Upper lobe of left lung (tissue), 6 donors: ENCODE measurements around the gene CYB5R3. TPM values are rescaled to one million over a fixed set of nuclear protein-coding genes. Genes with fewer than 3 reads are reported as not detected.

ENCODE experiments used
- ATAC-seq, 2 donors: fragments of 200-7000 bp; cut with Tn5 transposase; one replicate each; pipeline ENCODE4 v1.9.1; 2022; ENCODE audit warnings: mild to moderate bottlenecking in 2 of 2, moderate library complexity in 2 of 2; ENCODE audit not compliant: low FRiP score in 2 of 2
- DNase-seq, 2 donors: peaks; one replicate each; pipeline ENCODE4 v3.0.0-alpha.2; 2019 to 2020
- H3K27ac ChIP-seq, 4 donors: fragments of 200-600 bp; sonication (generic); one replicate each; pipeline ENCODE4 v1.5.1; 2016 to 2019
- H3K27me3 ChIP-seq, 4 donors: fragments of 200-600 bp; sonication (generic); one replicate each; pipeline ENCODE4 v1.5.1; 2017 to 2019
- H3K36me3 ChIP-seq, 4 donors: fragments of 200-600 bp; sonication (generic); one replicate each; pipeline ENCODE4 v1.5.1; 2016 to 2019
- H3K4me1 ChIP-seq, 4 donors: fragments of 200-600 bp; sonication (generic); one replicate each; pipeline ENCODE4 v1.5.1; 2018 to 2019
- H3K4me3 ChIP-seq, 4 donors: fragments of 200-600 bp; sonication (generic); one replicate each; pipeline ENCODE4 v1.5.1; 2017 to 2019; ENCODE audit warnings: mild to moderate bottlenecking in 2 of 4, moderate library complexity in 1 of 4
- H3K9me3 ChIP-seq, 4 donors: fragments of 200-600 bp; sonication (generic); one replicate each; pipeline ENCODE4 v1.5.1; 2018 to 2019
- EP300 ChIP-seq, 4 donors: sonication (generic); formaldehyde crosslinking; IDR thresholded peaks; one replicate each; pipeline ENCODE4 v1.5.1; 2017; ENCODE audit warnings: antibody characterized with exemption in 4 of 4, control low read depth in 2 of 4
- POLR2A ChIP-seq, 4 donors: fragments of 450-650 bp; IDR thresholded peaks; one replicate each; pipeline ENCODE4 v1.5.1; 2016 to 2017; ENCODE audit warnings: antibody characterized with exemption in 4 of 4, mild to moderate bottlenecking in 2 of 4
- POLR2AphosphoS5 ChIP-seq, 2 donors: sonication (generic); formaldehyde crosslinking; IDR thresholded peaks; one replicate each; pipeline ENCODE4 v1.5.1; 2017; ENCODE audit warnings: antibody characterized with exemption in 2 of 2
- WGBS, 2 donors: methylation state at CpG; one replicate each; pipeline ENCODE4 v1.1.5; 2017 to 2018; 5-methylcytosine and 5-hydroxymethylcytosine counted together
- total RNA-seq, 6 donors: library from RNA; depleted of rRNA in 4 of 6; stranded (reverse); fragments of >200 nt in 4 of 6; gene quantifications; one replicate each; pipeline versions ENCODE4 v1.1.0 to v1.2.1, GENCODE V29; 2016 to 2021
- TF ChIP-seq, protein P1 (sequence below), 6 experiments: fragments of 450-650 bp in 4 of 6; fragments of 200-600 bp in 2 of 6; sonication (generic) in 2 of 6; IDR thresholded peaks; one replicate each; pipeline ENCODE4 v1.5.1; 2016 to 2019; ENCODE audit warnings: antibody characterized with exemption in 6 of 6
- donor health status: DM: no; HTN: no; CAD: no; lungs with moderate emphysema.
- donor health status: DM: no; HTN: yes; CAD: no; lungs with severe emphysema.

CYB5R3 gene
- total RNA-seq, 6 donors from 2014 or later = 79.6 to 265 (median 220) TPM

- DNase-seq = no peak
- no peaks in the 10 kb centered on the region for H3K36me3 ChIP-seq
- peaks cover 62 to 79% (median 73%) of the 10 kb centered on the region in 4 donors for H3K4me1 ChIP-seq
- no peaks in the 10 kb centered on the region for H3K9me3 ChIP-seq
- H3K27ac ChIP-seq = peak overlapping the region; percentile 81 to 95 (median 90)
- TF ChIP-seq POLR2A (IDR thresholded peaks at IDR 0.05) (no peak), POLR2AphosphoS5 (IDR thresholded peaks at IDR 0.05) (no peak), EP300 (IDR thresholded peaks at IDR 0.05) (no peak)
- TF ChIP-seq, protein P1, sequence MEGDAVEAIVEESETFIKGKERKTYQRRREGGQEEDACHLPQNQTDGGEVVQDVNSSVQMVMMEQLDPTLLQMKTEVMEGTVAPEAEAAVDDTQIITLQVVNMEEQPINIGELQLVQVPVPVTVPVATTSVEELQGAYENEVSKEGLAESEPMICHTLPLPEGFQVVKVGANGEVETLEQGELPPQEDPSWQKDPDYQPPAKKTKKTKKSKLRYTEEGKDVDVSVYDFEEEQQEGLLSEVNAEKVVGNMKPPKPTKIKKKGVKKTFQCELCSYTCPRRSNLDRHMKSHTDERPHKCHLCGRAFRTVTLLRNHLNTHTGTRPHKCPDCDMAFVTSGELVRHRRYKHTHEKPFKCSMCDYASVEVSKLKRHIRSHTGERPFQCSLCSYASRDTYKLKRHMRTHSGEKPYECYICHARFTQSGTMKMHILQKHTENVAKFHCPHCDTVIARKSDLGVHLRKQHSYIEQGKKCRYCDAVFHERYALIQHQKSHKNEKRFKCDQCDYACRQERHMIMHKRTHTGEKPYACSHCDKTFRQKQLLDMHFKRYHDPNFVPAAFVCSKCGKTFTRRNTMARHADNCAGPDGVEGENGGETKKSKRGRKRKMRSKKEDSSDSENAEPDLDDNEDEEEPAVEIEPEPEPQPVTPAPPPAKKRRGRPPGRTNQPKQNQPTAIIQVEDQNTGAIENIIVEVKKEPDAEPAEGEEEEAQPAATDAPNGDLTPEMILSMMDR (IDR thresholded peaks at IDR 0.05) = no peak
- WGBS, 2 donors = 90 to 94% methylated on average over 13 to 14 of the region's 14 CpGs
- ATAC-seq = no peak
- no peak overlapping the region for H3K4me3 ChIP-seq
- H3K27me3 ChIP-seq = no peaks in the 10 kb centered on the region
Measured at GRCh38 chr22:42643634-42644421, 5.4 kb downstream of the CYB5R3 start.

DNA sequence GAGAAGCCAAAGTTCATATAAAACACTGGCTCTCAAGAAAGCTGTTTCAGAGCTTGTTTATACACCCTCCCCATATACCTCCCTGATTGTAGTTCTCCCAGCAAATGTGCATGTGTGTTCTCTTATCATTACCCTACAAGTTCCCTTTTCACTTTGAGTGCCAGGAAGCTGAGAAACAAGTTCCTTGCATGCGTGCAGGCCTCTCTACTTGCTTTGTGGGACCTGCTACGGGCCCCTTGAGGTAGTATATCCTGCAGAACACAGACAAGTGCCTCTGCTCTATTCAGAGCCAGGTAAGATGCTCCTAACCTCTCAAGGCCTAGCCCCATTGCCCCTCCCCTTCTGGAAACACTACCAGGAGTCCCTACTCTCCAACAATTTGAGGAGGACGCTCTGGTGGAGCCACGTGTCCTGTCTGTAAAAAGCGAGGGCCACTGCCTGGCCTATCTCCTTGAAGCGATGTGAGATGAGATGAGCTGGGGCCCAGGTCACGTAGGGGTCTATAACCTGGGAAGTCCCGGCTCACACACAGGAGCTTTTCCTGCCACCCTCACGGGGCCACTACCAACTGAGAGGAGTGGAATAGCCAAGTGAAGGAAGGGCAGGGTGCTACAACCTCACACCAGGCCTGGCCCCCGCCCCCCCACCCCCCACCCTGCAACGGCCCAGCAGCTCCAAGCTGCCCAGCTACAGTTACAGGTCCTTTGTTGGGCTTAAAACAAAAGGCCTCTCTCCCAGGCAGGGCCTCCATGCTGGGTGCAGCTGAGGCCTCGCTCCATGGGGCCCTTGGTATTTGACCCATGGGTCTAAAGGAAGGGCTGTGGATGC is 6.2 kb downstream of the CYB5R3 start:
- H3K4me1 ChIP-seq = peaks cover 58 to 73% (median 67%) of the 10 kb centered on the region in 4 donors
- 47 to 65% methylated on average over 4 to 12 of the region's 12 CpGs for WGBS, 2 donors
- peak overlapping the region; percentile 81 to 95 (median 90) for H3K27ac ChIP-seq

DNA sequence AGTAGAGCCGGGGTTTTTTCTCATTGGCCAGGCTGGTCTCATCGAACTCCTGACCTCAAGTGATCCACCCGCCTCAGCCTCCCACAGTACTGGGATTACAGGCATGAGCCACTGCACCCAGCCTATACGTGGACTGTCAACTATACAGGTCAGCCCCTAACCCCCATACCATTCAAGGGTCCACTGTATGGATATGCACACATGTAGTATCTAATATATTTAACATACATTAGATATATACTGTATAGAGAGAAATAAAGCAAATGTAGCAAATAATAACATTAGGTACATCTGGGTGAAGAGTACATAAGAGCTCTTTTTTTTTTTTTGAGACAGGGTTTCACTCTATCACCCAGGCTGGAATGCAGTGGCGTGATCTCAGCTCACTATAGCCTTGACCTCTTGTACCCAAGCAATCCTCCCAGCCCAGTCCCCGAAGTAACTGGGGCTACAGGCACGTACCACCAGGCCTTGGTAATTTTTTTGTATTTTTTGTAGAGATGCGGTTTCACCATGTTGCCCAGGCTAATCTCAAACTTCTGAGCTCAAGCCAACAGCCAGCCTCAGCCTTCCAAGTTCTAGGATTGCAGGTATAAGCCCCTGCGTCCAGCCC is 7.3 kb downstream of the CYB5R3 start:
- H3K4me3 ChIP-seq = no peak overlapping the region
- TF ChIP-seq EP300 (IDR thresholded peaks at IDR 0.05) (no peak), POLR2A (IDR thresholded peaks at IDR 0.05) (no peak), POLR2AphosphoS5 (IDR thresholded peaks at IDR 0.05) (no peak)
- TF ChIP-seq, protein P1 (IDR thresholded peaks at IDR 0.05) = no peak
- peaks cover 47 to 62% (median 56%) of the 10 kb centered on the region in 4 donors for H3K4me1 ChIP-seq
- ATAC-seq = no peak
- peaks cover 0 to 5% (median 0%) of the 10 kb centered on the region in 4 donors for H3K36me3 ChIP-seq
- no peaks in the 10 kb centered on the region for H3K27me3 ChIP-seq
- peak overlapping the region; percentile 20 to 95 (median 50) for H3K27ac ChIP-seq
- H3K9me3 ChIP-seq = no peaks in the 10 kb centered on the region
- no peak for DNase-seq
- 77 to 79% methylated on average over 9 of the region's 9 CpGs for WGBS, 2 donors

More for the DNA sequence above, 6.2 kb downstream of the CYB5R3 start:
- H3K36me3 ChIP-seq = no peaks in the 10 kb centered on the region
- DNase-seq (peak in 1 of 2 donors; percentile 69), ATAC-seq (no peak)
- H3K9me3 ChIP-seq = no peaks in the 10 kb centered on the region
- H3K27me3 ChIP-seq = no peaks in the 10 kb centered on the region
- no peak overlapping the region for H3K4me3 ChIP-seq
- TF ChIP-seq, protein P1 (IDR thresholded peaks at IDR 0.05) = no peak
- TF ChIP-seq POLR2A (IDR thresholded peaks at IDR 0.05) = no peak
- TF ChIP-seq EP300 (IDR thresholded peaks at IDR 0.05) = no peak
- TF ChIP-seq POLR2AphosphoS5 (IDR thresholded peaks at IDR 0.05) = no peak

GRCh38 chr22:42639541-42640241 is 9.5 kb downstream of the CYB5R3 start:
- DNase-seq (no peak), ATAC-seq (no peak)
- H3K27ac ChIP-seq = peak overlapping the region in 1 of 4 donors; percentile 11
- H3K36me3 ChIP-seq = peaks cover 7 to 28% (median 12%) of the 10 kb centered on the region in 4 donors
- no peaks in the 10 kb centered on the region for H3K27me3 ChIP-seq
- peaks cover 30 to 51% (median 41%) of the 10 kb centered on the region in 4 donors for H3K4me1 ChIP-seq
- no peaks in the 10 kb centered on the region for H3K9me3 ChIP-seq
- WGBS, 2 donors = 85 to 92% methylated on average over 9 of the region's 9 CpGs
- TF ChIP-seq, protein P1 (IDR thresholded peaks at IDR 0.05) = no peak
- TF ChIP-seq EP300 (IDR thresholded peaks at IDR 0.05) = no peak
- no peak for TF ChIP-seq POLR2AphosphoS5 (IDR thresholded peaks at IDR 0.05)
- TF ChIP-seq POLR2A (IDR thresholded peaks at IDR 0.05) = no peak
- H3K4me3 ChIP-seq = no peak overlapping the region
